NCI-H524 treated with DMSO at 0.1 percent for 48 hours (cell line): ENCODE data around the gene PLIN4.
"Not testable (repeated sequence)": the region's sequence is repeated elsewhere in the genome, so short reads cannot be mapped to it uniquely, and the experiment has no call there.

Experiments used
- DNase-seq: peaks from one replicate; lab custom pipeline; 2025; lab: John Stamatoyannopoulos, UW

The PLIN4 gene

GRCh38 chr19:4518345-4519171, at the start of gene PLIN4:
Gene PLIN4 (minus strand): TSS chr19:4518486. CDS start chr19:4518272, 214 bp downstream.
- no peak for DNase-seq

- DNase-seq: no peak
Measured at GRCh38 chr19:4567584-4568071, 49.3 kb upstream of the PLIN4 start.

- no peak for DNase-seq
Measured at GRCh38 chr19:4566402-4567051, 48.2 kb upstream of the PLIN4 start.

- not testable (repeated sequence) for DNase-seq
Measured at GRCh38 chr19:4563562-4563961, 45.3 kb upstream of the PLIN4 start.

GRCh38 chr19:4562085-4562484, 43.8 kb upstream of the PLIN4 start:
- not testable (repeated sequence) for DNase-seq

- no peak for DNase-seq
Measured at GRCh38 chr19:4559569-4559968, 41.3 kb upstream of the PLIN4 start, which contains the start of gene SEMA6B. Gene SEMA6B (minus strand): TSS chr19:4559684. CDS start chr19:4558457, 1,227 bp downstream.

GRCh38 chr19:4557971-4558941, 40.0 kb upstream of the PLIN4 start:
- DNase-seq: no peak

GRCh38 chr19:4557144-4557970, 39.1 kb upstream of the PLIN4 start:
- no peak for DNase-seq

- DNase-seq: no peak
Measured at GRCh38 chr19:4556597-4557127, 38.4 kb upstream of the PLIN4 start.

- DNase-seq: no peak
Measured at GRCh38 chr19:4555657-4556561, 37.6 kb upstream of the PLIN4 start.

- no peak for DNase-seq
Measured at GRCh38 chr19:4554717-4555116, 36.4 kb upstream of the PLIN4 start.

GRCh38 chr19:4553775-4554174, 35.5 kb upstream of the PLIN4 start:
- no peak for DNase-seq

GRCh38 chr19:4553092-4553695, 34.9 kb upstream of the PLIN4 start:
- no peak for DNase-seq

GRCh38 chr19:4552525-4552819, 34.2 kb upstream of the PLIN4 start:
- DNase-seq: no peak

GRCh38 chr19:4550479-4551050, 32.3 kb upstream of the PLIN4 start:
- DNase-seq: no peak

- DNase-seq: no peak
Measured at GRCh38 chr19:4550018-4550417, 31.7 kb upstream of the PLIN4 start.

GRCh38 chr19:4548238-4548584, 29.9 kb upstream of the PLIN4 start:
- no peak for DNase-seq

GRCh38 chr19:4547303-4548237, 29.3 kb upstream of the PLIN4 start:
- no peak for DNase-seq
